Esophagus muscularis mucosa (tissue), 4 donors: ENCODE measurements around the gene CAP2. TPM values are rescaled to one million over a fixed set of nuclear protein-coding genes. Genes with fewer than 3 reads are reported as not detected.

Experiments used
- DNase-seq: peaks from one replicate; pipeline ENCODE4 v3.0.0-alpha.2; 2017; ENCODE audit errors: extremely low spot score
- H3K27ac ChIP-seq, 4 donors: fragments of 200-600 bp; sonication (generic); replicated peaks in 1 of 4; 1 replicate in 3 of 4; 2 replicates in 1 of 4; pipeline ENCODE4 v1.5.1; 2016 to 2019; ENCODE audit warnings: mild to moderate bottlenecking in 1 of 4
- H3K27me3 ChIP-seq, 4 donors: fragments of 200-600 bp; sonication (generic); one replicate each; pipeline versions ENCODE4 v1.5.1 to v1.6.0; 2016 to 2019
- H3K36me3 ChIP-seq, 4 donors: fragments of 200-600 bp; sonication (generic); one replicate each; pipeline ENCODE4 v1.5.1; 2016 to 2019
- H3K4me1 ChIP-seq, 4 donors: fragments of 200-600 bp; sonication (generic); one replicate each; pipeline ENCODE4 v1.5.1; 2016 to 2019
- H3K4me3 ChIP-seq, 4 donors: fragments of 200-600 bp; sonication (generic); 1 replicate in 2 of 4; 2 replicates in 2 of 4; pipeline ENCODE4 v1.5.1; 2016 to 2019; ENCODE audit warnings: mild to moderate bottlenecking in 4 of 4, moderate library complexity in 1 of 4
- H3K9me3 ChIP-seq, 4 donors: fragments of 200-600 bp; sonication (generic); 1 replicate in 3 of 4; 2 replicates in 1 of 4; pipeline ENCODE4 v1.5.1; 2016 to 2019
- EP300 ChIP-seq: sonication (generic); formaldehyde crosslinking; IDR thresholded peaks from one replicate; pipeline ENCODE4 v1.6.1; 2017; ENCODE audit warnings: antibody characterized with exemption
- POLR2A ChIP-seq: fragments of 450-650 bp; IDR thresholded peaks from one replicate; pipeline ENCODE4 v1.6.1; 2017; ENCODE audit warnings: antibody characterized with exemption, moderate library complexity, mild to moderate bottlenecking, low read depth
- POLR2AphosphoS5 ChIP-seq, 2 donors: sonication (generic); formaldehyde crosslinking; IDR thresholded peaks; one replicate each; pipeline ENCODE4 v1.6.1; 2017; ENCODE audit warnings: antibody characterized with exemption in 2 of 2
- WGBS: methylation state at CpG from one replicate; pipeline ENCODE4 v1.1.5; 2018; 5-methylcytosine and 5-hydroxymethylcytosine counted together
- intact Hi-C: fragments of 100-400 bp; cut with DNase I; formaldehyde crosslinking; loops from one replicate; pipeline ENCODE4 v1.15.1; 2023
- total RNA-seq, 4 donors: library from RNA; depleted of rRNA; stranded (reverse); fragments of >200 nt; gene quantifications; one replicate each; pipeline versions ENCODE4 v1.1.0 to v1.2.1, GENCODE V29; 2016
- TF ChIP-seq, protein P1 (sequence below), 3 experiments: fragments of 200-600 bp in 2 of 3; fragments of 450-650 bp in 1 of 3; sonication (generic) in 2 of 3; IDR thresholded peaks; one replicate each; pipeline ENCODE4 v1.5.1; 2017 to 2019; ENCODE audit warnings: antibody characterized with exemption in 3 of 3, mild to moderate bottlenecking in 2 of 3, moderate library complexity in 1 of 3

CAP2 gene
- total RNA-seq, 4 donors from 2014 or later = 38.3 to 55.6 (median 55.1) TPM

DNA sequence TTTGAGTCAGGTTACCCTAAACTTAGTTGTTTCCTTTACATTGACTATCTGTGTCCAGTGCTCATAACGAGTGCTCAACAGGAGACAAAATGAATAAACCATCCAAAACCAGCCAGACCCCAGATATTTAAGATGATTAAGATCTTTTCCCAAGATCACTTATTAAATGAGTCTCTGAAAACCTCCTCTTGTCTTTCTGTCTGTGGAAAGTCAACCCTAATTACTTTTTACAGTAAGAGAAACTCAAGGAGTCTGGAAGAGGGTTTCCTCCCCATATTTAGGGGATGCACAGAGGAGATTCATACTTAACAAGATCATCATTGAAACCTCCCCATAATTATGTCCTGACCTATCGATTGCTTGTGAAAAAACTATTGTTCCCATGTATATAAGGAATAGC is 84.0 kb downstream of the CAP2 start:
- Histone ChIP-seq H3K27ac (peak overlapping the region; percentile 40 to 85 (median 84)), H3K4me1 (peaks cover 12 to 61% (median 57%) of the 10 kb centered on the region in 4 donors), H3K27me3 (no peaks in the 10 kb centered on the region), H3K9me3 (no peaks in the 10 kb centered on the region), H3K36me3 (no peaks in the 10 kb centered on the region), H3K4me3 (no peak overlapping the region)
- no peak for DNase-seq
- 88% methylated on average over 2 of the region's 2 CpGs for WGBS
- intact Hi-C loops = no loop called here
- TF ChIP-seq POLR2A (no peak), POLR2AphosphoS5 (IDR thresholded peaks at IDR 0.05) (no peak), EP300 (no peak)
- TF ChIP-seq, protein P1, sequence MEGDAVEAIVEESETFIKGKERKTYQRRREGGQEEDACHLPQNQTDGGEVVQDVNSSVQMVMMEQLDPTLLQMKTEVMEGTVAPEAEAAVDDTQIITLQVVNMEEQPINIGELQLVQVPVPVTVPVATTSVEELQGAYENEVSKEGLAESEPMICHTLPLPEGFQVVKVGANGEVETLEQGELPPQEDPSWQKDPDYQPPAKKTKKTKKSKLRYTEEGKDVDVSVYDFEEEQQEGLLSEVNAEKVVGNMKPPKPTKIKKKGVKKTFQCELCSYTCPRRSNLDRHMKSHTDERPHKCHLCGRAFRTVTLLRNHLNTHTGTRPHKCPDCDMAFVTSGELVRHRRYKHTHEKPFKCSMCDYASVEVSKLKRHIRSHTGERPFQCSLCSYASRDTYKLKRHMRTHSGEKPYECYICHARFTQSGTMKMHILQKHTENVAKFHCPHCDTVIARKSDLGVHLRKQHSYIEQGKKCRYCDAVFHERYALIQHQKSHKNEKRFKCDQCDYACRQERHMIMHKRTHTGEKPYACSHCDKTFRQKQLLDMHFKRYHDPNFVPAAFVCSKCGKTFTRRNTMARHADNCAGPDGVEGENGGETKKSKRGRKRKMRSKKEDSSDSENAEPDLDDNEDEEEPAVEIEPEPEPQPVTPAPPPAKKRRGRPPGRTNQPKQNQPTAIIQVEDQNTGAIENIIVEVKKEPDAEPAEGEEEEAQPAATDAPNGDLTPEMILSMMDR (IDR thresholded peaks at IDR 0.05) = no peak

DNA sequence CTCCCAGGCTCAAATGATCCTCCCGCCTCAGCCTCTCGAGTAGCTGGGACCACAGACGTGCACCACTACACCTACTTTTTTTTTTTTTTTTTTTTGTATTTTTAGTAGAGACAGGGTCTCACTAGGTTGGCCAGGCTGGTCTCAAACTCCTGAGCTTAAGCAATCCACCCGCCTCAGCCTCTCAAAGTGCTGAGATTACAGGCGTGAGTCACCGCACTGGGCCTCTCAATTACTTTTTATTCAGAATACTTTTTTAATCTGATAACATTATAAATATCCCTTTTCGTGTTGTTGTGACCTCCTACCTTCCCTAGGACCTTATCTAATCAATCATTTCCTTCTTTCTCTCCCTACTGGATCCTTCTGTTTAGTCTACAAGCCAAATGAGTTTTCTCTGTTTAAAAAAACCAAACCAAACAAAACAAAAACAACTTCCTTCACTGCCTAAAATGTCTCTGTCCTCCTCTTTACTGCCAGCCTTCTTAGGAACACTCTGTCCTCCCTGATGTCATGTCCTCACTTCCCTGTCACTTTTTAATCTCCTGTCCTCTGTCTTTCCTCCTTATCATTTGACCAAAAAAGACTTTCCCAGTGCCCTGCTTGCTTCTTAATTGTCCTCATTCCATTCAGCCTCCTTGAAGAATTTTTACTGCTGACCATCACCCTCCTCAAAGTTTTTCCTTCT is 85.0 kb downstream of the CAP2 start:
- Histone ChIP-seq H3K27ac (peak overlapping the region in 3 of 4 donors; percentile 84 to 85 (median 85)), H3K36me3 (no peaks in the 10 kb centered on the region), H3K9me3 (no peaks in the 10 kb centered on the region), H3K4me3 (no peak overlapping the region), H3K4me1 (peaks cover 3 to 50% (median 47%) of the 10 kb centered on the region in 4 donors), H3K27me3 (no peaks in the 10 kb centered on the region)
- 82% methylated on average over 7 of the region's 7 CpGs for WGBS
- intact Hi-C loops = no loop called here
- no peak for TF ChIP-seq EP300
- TF ChIP-seq POLR2AphosphoS5 (IDR thresholded peaks at IDR 0.05) = peak; percentile 13 to 25
- DNase-seq = peak; percentile 26

DNA sequence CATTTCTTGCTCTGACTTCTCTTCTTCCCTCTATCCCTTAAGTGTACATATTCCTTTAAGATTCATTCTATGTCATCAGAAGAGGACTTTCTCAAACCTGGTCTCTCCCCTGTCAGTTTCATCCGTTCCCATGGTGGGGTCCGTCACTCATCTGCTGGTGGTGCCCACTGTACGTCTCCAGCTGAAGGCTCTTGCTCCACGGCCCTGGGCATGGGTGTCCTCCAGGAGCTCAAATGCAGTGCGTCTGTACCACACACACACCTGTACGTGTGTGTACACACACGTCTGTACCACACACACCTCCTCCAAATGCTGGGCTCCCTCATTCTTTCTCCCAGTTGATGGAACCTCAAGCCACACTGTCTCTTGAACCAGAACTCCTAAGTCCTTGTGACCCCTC is 85.6 kb downstream of the CAP2 start:
- TF ChIP-seq POLR2A (no peak), EP300 (no peak), POLR2AphosphoS5 (IDR thresholded peaks at IDR 0.05) (no peak)
- TF ChIP-seq, protein P1 (IDR thresholded peaks at IDR 0.05) = no peak
- H3K36me3 ChIP-seq = peaks cover 0 to 3% (median 0%) of the 10 kb centered on the region in 4 donors
- no peaks in the 10 kb centered on the region for H3K27me3 ChIP-seq
- peak overlapping the region; percentile 8 to 85 (median 84) for H3K27ac ChIP-seq
- intact Hi-C loops = no loop called here
- H3K4me3 ChIP-seq = no peak overlapping the region
- H3K4me1 ChIP-seq = peaks cover 6 to 45% (median 42%) of the 10 kb centered on the region in 4 donors
- WGBS = 94% methylated on average over 7 of the region's 7 CpGs
- H3K9me3 ChIP-seq = no peaks in the 10 kb centered on the region
- no peak for DNase-seq

DNA sequence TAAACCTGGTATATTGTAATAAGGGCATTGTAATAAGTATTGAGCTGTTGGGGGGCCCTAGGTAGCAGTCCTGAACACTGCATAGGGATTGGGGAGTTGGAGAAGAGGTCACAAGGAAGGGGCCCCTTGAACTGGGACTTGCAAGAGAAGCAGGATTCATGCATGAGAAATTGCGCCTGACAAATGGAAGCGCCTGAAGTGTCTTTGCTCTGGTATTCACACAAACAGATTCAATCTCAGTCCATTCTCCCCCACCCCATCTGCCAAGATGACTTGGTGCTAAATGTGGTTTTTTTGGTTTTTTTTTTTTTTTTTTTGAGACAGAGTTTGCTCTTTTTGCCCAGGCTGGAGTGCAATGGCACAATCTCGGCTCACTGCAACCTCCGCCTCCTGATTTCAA is 87.1 kb downstream of the CAP2 start:
- WGBS = 97% methylated on average over 4 of the region's 4 CpGs
- DNase-seq = peak; percentile 37
- Histone ChIP-seq H3K9me3 (no peaks in the 10 kb centered on the region), H3K4me3 (no peak overlapping the region), H3K4me1 (peaks cover 10 to 34% (median 28%) of the 10 kb centered on the region in 4 donors), H3K27me3 (no peaks in the 10 kb centered on the region), H3K36me3 (peaks cover 0 to 3% (median 0%) of the 10 kb centered on the region in 4 donors), H3K27ac (peak overlapping the region in 2 of 4 donors; percentile 16 to 85)
- no peak for TF ChIP-seq POLR2A
- TF ChIP-seq EP300 = no peak
- TF ChIP-seq POLR2AphosphoS5 (IDR thresholded peaks at IDR 0.05) = no peak
- TF ChIP-seq, protein P1 (IDR thresholded peaks at IDR 0.05) = no peak
- intact Hi-C loops = no loop called here

DNA sequence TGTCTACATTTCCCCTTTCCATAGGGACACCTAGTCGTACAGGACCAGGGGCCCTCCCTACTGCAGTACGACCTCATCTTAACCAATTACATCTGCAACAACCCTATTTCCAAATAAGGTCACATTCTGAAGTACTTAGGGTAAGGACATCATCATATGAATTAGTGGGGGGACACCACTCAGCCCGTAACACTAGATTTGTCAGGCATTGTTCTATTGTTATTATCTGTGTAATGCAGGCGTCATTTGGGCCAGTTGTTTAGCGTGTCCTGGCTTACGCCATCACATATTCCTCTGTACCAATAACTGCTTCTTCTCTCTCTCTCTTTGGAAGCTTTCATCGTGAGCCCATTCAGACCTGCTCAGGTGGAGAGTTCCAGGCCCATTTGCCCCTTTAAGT is 89.3 kb downstream of the CAP2 start:
- Histone ChIP-seq H3K9me3 (no peaks in the 10 kb centered on the region), H3K4me1 (peaks cover 10 to 24% (median 15%) of the 10 kb centered on the region in 4 donors), H3K27me3 (no peaks in the 10 kb centered on the region), H3K4me3 (no peak overlapping the region), H3K27ac (no peak overlapping the region), H3K36me3 (peaks cover 0 to 3% (median 0%) of the 10 kb centered on the region in 4 donors)
- 96% methylated on average over 7 of the region's 7 CpGs for whole genome bisulfite sequencing
- peak; percentile 75 for DNase-seq
- TF ChIP-seq, protein P1 (IDR thresholded peaks at IDR 0.05) = no peak
- TF ChIP-seq POLR2A (no peak), EP300 (no peak), POLR2AphosphoS5 (IDR thresholded peaks at IDR 0.05) (no peak)
- intact Hi-C loops = no loop called here
